WTC11 (cell line): Measurements from ENCODE around the gene CACNA1C.

ENCODE experiments used
- ATF6 ChIP-seq: sonication (generic); formaldehyde crosslinking; IDR thresholded peaks from 2 replicates; pipeline ENCODE4 v1.8.1; 2023; ENCODE audit warnings: mild to moderate bottlenecking, missing genetic modification reagents
- CTCF ChIP-seq: fragments of 200-600 bp; IDR thresholded peaks from 2 replicates; pipeline ENCODE4 v1.8.0; 2022; ENCODE audit warnings: antibody characterized with exemption
- E2F5 ChIP-seq: sonication (generic); formaldehyde crosslinking; IDR thresholded peaks from 2 replicates; pipeline ENCODE4 v1.8.1; 2022; ENCODE audit warnings: mild to moderate bottlenecking, moderate library complexity, missing genetic modification reagents
- ETV6 ChIP-seq: sonication (generic); formaldehyde crosslinking; IDR thresholded peaks from 2 replicates; pipeline ENCODE4 v1.8.1; 2022; ENCODE audit warnings: mild to moderate bottlenecking, missing genetic modification reagents
- FOXK1 ChIP-seq: sonication (generic); formaldehyde crosslinking; IDR thresholded peaks from 2 replicates; pipeline ENCODE4 v1.8.0; 2022; ENCODE audit warnings: mild to moderate bottlenecking, moderate library complexity, missing genetic modification reagents
- JUN ChIP-seq: sonication (generic); formaldehyde crosslinking; IDR thresholded peaks from 2 replicates; pipeline ENCODE4 v1.8.0; 2023; ENCODE audit warnings: mild to moderate bottlenecking, missing genetic modification reagents
- RORB ChIP-seq: fragments of 250-450 bp; sonication (Bioruptor Pico); IDR thresholded peaks from 2 replicates; pipeline ENCODE4 v1.9.0; 2021; ENCODE audit warnings: mild to moderate bottlenecking
- ZBTB21 ChIP-seq: sonication (generic); formaldehyde crosslinking; IDR thresholded peaks from 2 replicates; pipeline ENCODE4 v1.8.1; 2023; ENCODE audit warnings: mild to moderate bottlenecking, missing genetic modification reagents, borderline replicate concordance

DNA sequence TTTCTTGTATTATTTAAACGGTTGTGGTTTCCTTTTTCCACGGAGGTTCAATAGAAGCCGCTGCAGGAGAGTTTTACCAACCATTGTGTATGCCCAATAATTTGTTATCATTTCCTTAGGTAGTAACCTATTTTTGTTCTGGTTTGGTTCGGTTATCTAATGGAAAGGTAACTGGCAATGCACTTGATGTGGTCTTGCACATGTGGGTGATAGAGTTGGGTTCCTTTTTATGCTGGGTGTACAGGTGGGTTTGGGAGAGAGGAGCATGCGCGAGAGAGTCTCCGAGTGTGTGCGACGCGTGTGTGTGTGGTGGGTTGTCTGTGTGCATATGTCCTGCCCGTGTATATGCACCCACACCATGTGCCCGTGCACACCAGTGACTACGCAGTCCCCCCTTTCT lies 639.3 kb downstream of the CACNA1C start:
- TF ChIP-seq JUN (CRISPR knock-in tag) (no peak), CTCF (no peak), ETV6 (no peak), FOXK1 (CRISPR knock-in tag) (no peak), ZBTB21 (CRISPR knock-in tag) (no peak), ATF6 (CRISPR knock-in tag) (no peak), E2F5 (CRISPR knock-in tag) (no peak), RORB (CRISPR knock-in tag) (no peak)
